ENCODE results near the gene TIAM1.
A peak's percentile ranks its signal among the peaks of the same experiment; 100 is the strongest.

The TIAM1 gene, protein sequence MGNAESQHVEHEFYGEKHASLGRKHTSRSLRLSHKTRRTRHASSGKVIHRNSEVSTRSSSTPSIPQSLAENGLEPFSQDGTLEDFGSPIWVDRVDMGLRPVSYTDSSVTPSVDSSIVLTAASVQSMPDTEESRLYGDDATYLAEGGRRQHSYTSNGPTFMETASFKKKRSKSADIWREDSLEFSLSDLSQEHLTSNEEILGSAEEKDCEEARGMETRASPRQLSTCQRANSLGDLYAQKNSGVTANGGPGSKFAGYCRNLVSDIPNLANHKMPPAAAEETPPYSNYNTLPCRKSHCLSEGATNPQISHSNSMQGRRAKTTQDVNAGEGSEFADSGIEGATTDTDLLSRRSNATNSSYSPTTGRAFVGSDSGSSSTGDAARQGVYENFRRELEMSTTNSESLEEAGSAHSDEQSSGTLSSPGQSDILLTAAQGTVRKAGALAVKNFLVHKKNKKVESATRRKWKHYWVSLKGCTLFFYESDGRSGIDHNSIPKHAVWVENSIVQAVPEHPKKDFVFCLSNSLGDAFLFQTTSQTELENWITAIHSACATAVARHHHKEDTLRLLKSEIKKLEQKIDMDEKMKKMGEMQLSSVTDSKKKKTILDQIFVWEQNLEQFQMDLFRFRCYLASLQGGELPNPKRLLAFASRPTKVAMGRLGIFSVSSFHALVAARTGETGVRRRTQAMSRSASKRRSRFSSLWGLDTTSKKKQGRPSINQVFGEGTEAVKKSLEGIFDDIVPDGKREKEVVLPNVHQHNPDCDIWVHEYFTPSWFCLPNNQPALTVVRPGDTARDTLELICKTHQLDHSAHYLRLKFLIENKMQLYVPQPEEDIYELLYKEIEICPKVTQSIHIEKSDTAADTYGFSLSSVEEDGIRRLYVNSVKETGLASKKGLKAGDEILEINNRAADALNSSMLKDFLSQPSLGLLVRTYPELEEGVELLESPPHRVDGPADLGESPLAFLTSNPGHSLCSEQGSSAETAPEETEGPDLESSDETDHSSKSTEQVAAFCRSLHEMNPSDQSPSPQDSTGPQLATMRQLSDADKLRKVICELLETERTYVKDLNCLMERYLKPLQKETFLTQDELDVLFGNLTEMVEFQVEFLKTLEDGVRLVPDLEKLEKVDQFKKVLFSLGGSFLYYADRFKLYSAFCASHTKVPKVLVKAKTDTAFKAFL (N-terminal part only)
- total RNA-seq, result 150 to 488 (median 213) reads per million in 3 experiments

DNA sequence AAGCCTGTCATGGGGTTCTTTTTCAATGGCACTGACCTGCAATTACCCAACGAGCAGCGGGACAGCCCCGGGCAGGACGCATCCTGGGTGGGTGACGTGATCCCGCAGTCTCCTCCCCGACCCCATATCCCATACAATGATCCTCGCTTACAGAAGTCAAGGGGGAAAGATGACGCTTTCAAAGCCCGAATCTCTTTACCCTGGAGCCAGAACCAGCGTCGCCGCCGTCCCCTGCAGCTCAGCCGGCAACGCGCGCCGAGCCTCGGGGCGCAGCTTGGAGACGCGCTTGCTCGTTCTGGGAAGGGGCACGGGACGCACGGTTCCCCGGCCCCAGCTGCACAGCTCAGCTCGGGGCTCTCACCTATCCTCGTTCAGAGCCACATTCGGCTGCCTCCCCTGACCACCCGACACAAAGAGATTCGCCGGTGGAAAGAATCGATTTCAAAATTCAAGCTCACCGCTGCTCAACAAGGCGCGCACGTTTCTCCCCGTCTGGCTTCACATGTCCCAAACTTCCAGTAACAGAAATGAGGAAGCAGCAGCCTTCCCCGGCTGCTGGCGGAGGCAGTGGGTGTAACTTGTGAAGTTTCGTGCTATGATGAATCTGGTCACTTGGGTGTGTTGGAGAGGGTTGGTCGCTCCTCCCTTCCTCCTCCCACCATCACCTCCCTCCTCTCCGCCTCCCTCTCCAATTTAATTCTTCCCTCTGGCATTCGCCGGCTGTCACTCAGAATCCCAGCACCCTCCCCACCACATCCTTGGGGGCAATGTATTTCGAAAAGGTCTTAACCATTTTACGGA, at the start of gene TIAM1:
TSS of gene TIAM1 (minus strand) at position 582 of the 801 bp plus-strand sequence. CDS start 77,289 bp downstream, outside the sequence.
- DNase-seq, result no peak

DNA sequence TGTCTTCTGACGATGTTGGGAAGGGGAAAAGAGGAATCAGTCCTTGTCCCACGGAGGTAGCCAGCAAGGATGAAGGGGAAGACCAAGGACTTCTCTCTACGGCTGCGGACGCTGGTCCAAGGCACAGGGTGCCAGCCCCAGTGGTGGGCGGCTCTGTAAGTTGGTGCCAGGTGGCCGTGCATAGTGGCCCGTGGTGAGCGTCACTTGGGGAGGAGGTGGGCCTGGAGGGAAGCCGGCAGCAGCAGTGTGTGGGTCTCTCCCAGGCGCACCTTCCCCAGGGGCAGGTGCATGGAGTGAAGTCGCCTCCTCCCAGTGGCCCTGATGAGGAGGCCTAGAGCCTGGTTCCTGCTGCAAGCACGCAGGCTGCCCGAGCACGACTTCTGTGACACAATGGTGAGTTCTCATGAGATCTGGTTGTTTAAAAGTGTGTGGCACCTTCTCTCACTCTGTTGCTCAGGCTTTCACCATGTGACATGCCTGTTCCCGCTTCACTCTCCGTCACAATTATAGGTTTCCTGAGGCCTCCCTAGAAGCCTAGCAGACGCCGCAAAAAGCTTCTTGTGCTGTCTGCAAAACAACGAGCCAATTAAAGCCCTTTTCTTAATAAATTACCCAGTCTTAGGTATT, 43.6 kb upstream of the TIAM1 start:
- no peak for DNase-seq

DNA sequence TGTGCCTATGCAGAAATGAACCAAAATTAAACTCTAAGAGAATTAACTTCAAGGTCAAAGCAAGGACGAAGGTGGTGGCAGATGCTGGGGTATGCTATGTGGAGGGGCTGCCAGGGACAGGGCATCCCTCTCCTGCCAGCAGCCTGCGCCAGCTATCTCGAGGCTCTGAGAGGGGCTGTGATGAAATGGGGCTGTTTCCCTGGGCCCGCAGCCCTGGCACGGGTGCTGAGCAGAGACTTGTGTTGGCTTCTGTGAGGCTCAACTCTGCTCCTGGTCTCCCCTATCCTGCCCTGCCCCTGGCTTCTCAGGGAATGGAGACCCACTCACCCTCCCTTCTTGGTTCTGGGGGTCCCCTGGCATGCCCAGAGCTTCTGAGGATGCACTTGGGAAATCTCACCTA, 41.9 kb upstream of the TIAM1 start:
- no peak for DNase-seq

DNA sequence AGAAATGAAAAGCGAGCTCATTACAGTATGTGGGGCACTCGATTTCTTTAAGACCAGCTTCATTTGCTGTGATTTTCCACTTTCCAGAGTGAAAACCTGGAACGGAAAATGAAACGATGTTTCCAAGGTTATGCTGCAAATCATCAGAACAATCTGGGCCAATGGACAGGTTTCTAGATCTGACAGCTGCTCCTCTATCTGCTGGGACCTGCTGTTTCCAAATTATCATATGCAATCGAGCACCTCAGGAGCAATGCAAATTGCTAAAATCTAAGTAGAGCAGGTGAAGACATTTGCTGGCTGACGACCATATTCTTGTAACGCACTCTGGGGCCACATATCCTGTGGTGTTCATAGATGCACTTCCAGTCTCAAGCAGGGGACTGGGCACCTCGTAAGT, 39.7 kb upstream of the TIAM1 start:
- no peak for DNase-seq

DNA sequence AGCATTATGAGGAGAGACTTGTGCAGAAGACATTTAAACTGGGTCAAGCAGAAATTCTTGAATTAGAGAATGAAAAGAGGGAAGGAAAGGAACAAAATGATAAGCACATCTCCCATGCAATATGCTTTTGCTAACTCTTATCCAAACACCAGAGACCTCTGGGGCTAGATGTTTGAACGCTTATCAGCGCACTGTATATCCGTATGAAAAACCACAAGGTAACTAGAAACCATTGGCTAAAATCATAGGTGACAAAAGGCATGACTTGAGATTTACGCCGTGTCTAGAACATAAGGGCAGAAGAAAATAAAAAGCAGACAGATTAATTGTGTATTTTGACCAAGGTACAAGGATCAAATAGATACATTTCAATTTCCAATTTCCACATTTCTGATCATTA, 38.0 kb upstream of the TIAM1 start:
- no peak for DNase-seq

DNA sequence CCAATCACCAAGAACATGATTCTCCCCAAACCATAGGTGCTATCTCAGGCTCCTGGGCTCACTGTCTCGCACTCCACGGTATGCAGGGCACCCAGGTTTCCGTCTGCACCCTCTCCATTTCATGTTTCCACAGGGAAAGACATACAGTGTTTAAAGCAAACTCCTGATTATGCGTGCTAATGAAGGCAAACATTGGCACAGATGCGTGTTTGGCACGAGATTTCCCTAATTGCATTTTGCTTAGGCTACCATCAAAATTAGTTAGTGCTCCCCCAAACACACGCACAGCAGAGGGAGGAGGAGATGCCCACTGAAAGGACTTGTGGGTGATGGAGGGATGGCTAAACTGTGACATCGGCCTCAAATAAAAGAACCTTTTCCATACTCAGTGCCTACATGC, 32.2 kb upstream of the TIAM1 start:
- no peak for DNase-seq

DNA sequence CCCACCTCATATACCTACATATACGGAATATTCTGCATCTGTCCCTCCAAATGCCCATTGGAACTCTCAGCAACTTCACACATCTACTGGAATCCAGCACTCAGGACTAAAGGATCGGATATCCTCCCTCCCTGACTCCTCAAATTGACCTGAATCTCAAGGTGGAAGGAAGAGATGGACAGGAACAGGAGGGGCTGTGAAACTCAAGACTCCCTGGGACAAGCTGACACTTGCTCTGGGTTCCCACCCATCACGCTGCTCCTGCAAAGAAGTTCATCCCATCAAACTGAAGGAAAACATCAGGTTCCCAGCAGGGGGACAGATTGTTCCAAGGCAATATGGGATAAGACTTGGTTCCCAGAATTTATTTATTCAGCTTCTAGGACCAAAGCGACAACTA, 30.3 kb upstream of the TIAM1 start:
- DNase-seq, result no peak

DNA sequence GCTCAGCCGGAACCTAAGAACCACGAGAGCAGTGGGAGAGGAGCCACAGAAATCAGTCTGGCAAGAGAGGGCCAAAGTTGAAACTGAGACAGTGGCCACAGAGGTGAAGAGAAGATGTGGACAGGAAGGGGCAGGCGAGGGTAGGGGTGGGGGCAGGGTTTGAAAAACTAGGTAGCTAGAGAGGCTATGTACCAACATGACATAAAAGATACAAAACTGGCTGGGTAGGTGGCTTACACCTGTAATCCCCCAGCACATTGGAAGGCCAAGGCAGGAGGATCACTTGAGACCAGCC, 28.4 kb upstream of the TIAM1 start:
- DNase-seq, result no peak

DNA sequence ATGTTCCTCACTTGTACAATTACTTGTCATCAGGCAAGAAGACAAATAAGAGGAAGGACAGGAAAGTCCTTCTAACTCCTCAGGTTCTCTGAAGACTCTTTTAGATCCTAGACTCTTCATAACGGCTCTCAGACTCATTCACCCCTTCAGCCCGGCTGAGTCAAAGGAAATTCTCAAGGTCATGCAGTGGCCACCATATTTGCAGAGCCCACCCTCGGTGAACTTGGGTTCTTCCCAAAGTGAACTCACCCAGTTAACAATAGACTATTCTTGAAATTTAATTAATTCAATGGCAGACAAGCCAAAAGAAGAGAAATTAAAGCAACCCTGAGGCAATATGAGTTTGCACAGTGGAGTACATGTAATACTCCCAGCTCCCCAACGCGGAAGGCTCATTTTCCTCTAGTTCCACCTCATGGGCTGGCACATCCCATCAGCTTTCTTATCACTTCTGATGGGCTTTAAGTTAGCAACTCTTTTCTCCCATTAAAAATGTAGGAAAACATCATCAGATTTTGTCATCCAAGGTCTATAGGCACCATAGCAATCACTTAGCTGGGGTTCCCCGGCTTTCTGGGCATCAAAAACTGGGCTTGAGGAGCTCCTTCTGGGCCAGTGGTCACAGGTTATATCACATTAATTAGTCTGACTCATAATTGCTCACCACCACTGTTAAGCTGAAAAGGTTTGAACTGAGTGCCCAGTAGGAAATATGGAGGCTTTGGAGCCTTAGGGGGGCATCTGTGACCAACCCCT, 27.8 kb upstream of the TIAM1 start:
- no peak for DNase-seq

DNA sequence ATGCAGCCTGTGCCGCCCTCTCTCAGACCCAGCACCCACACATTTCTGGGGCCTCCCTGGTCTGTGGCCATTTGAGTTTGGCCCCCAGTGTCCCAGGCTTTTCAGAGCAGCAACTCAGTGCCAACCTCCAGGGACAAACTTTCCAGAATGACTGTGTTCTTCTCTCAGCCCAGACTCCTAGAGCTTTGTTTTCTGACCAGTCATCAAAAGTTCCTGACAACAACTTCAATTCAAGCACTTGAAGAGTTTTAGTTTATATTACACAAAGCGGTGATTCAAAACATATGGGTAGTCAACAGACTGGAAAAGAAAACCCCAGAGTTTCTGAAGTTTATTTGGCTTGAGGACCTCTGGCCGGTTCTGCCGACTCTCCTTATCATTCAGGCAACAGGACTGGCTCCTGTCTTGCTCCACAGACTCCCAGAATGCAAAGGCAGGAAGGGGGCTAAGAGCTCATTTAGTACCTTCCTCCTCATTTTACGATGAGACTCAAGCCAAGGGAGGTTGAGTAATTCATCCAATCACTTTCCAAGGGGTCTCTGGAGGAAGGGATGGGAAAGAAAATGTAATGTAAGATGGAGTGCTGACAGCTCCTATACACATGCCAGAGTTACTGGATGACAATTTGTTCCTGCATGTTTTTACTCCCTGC, 27.0 kb upstream of the TIAM1 start:
- DNase-seq, result no peak

DNA sequence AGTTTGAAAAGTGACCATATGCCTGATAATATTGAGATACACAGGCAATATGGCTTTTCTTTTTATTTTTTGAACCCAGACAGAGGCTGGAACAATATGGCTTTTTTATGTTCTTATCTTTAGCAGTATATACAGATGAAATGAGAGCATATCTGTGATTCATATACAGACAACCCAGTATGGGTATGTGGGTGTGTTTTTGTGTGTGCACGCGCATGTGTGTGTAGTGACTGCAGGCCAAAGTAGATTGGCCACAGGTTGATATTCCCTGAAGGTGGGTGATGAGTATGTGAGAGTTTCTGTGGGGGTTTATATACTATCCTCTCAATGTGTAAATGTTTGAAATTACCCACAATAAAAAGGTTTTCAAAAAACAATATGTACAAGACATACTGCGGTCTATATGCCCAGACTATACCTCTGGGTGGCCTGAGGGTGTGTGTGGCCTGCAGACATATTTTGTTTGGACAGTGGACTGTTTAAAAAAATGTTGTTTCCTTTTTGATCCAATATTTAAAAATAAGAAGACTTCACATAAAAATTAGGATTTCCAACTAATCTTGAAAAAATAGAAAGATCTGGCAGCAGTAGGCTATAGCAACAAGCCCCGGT, 26.3 kb upstream of the TIAM1 start:
- DNase-seq, result no peak

DNA sequence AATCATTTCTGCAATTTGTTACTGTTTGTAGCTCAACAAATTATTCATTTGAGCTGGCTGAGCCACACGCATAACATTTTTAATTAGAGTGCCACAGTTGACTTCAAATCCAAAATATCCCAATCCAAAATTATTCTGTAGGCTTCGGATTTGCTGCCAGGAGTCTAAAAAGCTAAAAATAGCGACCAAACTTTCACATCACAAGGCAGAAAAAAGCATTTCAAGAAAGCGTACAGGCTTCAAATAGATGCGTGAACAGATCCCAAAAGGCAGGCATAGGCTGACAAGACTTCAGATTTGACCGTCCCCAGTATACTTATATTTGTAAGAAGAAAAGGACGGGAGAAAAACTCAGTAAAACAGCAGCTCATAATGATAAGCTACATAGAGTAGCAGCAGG, 24.3 kb upstream of the TIAM1 start:
- no peak for DNase-seq

DNA sequence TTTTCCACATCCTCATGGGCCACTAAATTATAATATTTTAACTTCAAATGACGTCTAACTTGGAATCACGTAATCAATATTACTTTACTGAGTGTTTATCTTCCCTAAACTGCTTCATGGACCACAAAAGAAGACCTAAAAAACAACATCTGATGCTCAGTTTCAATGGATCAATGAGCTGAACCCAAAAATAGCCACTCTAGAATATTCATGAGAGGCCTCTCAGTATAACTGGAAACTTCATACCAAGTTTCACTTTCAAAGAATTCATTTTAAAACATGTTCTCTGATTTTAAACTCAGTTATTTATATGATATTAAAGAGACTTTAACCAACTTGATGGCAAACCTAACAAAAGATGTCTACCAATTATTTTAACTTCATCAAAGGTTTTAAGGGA, 23.7 kb upstream of the TIAM1 start:
- DNase-seq, result no peak

DNA sequence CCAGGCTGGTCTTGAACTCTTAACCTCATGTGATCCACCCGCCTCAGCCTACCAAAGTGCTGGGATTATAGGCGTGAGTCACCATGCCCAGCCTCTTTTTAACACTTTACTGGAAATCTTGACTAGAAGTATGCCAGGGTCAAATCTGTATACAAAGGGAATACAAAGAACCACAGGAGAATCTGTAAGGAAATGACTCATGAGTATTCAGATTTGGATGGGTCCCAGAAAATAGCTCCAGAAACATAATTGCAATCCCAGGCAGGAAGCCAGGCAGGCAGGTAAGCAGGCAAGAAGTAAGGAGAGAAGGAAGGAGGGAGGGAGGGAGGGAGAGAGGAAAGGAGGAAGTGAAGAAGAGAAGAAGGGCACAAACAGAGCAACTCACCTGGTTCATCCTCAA, 22.8 kb upstream of the TIAM1 start:
- no peak for DNase-seq

DNA sequence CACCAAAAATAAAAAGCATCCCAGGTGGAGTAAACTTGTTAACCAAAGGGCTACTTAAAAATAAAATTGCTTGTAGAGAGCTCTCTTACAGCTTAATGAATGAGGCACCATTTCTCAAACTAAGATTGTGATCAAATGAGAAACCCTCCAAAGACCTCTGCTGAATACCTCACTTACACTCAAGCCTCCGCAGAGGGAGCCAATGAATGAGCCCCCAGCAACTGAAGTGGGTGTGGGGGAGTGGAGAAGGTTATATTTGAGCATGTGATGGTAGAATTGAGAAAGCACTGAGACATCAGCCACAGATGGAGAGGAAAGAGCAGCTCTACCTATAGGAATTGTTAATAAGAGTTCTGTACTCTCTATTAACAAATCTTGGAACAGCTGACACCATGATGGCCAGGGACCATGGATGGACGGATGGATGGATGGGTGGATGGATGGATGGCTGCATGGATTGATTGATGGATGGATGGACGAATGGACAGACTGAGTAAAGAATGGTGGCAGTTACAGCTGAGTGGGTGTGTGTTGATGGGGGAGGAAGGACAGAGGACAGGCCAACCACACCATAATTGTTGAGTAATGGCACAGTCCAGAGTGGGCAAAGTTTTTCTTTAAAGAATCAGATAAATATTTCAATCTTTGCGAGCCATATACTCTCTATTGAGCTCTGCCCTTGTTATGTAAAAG, 20.3 kb upstream of the TIAM1 start:
- DNase-seq, result no peak

DNA sequence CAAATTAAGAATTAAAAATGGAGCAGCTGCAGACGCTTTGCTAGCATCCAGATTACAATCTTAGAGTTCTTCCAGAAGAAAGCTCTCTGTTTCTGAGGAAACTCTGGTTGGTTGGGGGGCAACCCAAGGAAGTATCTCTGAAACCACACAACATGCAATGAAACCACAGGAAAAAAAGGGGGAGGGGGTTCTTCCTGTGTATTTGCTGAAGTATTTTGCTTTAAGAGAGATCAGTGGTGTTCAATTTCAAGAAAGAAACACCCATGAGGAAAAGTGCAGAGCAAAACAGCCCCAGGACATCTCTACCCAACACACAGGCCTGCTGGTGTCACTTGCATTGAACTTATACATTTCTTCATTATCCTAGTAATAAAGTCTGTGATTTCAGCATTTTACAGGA, 19.7 kb upstream of the TIAM1 start:
- peak; percentile 27 for DNase-seq

DNA sequence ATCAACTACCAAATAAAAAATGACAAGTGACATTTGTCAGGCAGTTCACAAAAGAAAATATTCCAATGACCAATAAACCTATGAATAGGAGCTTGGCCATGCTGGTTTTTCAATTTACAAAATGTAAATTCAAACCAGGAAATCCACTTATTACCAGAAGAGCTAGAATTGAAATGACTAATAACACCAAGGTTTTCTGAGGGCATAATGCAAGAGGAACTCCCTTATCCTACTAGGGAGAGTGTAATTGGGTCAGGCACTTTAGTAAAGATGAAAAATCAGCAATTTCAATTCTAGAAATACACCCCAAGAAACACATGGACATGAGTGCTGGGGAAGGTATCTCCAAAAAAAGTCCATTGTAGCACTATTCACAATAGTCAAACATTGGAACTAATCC, 16.7 kb upstream of the TIAM1 start:
- DNase-seq, result no peak

DNA sequence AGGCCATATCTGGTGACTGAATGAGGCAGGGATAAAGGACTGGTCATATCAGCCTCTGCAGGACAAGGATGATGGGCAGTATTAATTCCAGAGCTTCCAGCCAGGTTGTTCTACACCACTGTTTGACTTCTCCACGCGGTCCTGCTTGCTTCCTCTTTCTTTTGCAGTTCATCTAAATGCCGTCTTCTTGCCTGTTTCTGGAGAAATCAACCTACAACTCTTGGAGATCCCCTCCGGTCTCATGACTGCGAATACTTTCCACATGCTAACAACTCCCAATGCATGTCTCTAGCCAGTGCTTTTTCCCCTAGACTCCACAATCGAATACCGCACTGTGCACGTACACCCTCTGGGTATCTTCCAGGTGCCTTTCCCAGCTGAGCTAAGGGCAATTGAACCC, 14.1 kb upstream of the TIAM1 start:
- no peak for DNase-seq

DNA sequence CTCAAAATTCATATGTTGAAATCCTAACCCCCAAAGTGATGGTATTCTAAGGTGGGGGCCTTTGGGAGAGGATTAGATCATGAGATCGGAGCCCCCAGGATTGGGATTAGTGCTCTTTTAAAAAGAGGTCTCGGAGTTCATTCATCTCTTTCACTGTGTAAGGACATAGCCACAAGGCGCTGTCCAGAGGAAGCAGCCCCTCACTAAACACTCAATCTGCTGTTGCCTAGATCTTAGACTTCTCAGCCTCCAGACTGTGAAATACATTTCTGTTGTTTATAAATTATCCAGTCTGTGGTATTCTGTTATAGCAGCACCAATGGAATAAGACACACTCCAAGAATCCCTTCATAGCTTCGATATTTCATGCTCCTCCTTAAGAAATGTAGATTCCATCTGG, 12.4 kb upstream of the TIAM1 start:
- no peak for DNase-seq

Measured in central memory CD4-positive, alpha-beta T cell (primary cell).